DMS 273 (cell line): ENCODE results near the gene NFE2L1.

Experiments
- DNase-seq: peaks from one replicate; lab custom pipeline; 2025; ENCODE audit not compliant: unreplicated experiment; lab: John Stamatoyannopoulos, UW

Gene NFE2L1

DNA sequence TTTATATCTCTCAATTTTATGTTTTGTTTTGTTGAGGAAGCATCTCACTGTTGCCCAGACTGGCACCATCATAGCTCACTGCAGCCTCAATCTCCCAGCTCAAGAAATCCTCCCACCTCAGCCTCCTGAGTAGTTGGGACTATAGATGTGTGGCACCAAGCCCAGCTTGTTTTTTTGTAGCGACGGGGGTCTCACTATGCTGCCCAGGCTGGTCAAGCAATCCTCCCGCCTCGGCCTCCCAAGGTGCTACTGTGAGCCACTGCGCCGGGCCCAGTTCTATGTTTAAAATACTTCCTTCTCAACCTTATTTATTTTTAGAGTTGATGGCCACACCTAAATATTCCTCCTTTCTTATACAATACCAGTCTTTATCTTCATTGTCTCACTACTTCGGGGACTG lies 1.9 kb upstream of the NFE2L1 start:
- no peak for DNase-seq

DNA sequence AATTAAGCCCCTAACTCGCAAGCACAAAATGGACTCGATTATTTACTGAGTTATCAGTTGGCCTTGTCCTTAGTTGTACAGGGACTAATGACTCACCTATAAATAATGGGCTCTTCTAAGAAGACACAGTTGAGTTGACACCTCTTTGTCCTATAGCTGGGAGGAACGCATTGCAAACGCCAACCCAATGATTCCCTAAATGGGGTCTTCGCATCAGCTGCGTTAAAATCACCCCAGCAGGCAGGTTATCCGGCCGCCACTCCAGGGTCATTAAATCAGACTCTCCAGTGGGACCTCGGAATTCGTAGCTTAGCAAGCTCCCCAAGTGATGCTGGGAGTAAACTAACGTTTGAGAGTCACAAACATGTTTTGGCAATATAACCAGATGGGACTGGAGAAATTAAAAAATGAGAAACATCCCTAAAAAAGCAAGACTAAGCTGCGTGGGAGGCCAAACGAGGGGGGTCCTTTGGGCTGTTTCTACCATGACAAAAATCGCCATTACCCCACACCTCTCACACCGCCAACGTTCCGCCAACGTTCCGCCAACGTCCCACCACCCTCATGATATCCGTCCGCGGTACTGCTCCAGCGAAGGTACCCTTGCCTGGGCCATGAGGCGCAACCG lies 932 bp upstream of the NFE2L1 start:
- peak; percentile 47 for DNase-seq

DNA sequence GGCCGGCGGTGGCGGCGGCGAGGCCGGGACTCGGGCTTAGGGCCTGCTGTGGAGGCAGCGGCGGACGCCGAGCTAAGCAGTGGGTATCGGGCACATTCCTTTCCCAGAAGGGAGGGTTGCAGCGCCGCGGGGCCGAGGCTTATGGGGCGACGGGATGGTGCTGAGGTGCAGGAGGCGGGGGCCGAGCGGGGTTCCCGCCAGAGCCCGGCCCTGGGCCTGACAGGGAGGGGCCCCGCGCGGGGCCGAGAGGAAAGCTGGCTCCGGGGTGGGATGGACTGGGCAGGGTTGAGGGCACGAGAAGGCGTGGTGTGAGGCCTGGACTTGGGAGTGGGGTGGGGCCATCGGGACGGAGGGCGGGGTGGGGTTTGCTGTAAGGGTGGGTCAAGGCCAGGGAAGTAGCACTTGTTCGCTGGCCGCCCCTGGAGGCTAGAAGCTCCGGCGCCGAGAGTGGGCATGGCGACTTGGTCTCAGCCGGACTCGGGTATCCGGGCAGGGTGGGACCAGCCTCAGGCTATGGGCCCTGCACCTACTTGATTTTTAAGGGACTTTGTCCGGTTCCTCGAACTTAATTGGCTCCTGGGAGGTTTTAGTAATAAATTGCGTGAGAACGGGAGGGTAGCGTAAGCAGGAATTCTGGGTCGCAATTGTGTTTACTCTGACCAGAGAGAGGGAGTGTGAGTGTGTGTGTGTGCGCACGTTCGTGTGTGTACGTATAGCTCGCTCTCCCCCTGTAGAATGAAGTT lies 396 bp downstream of the NFE2L1 start:
- DNase-seq, result peak; percentile 90

DNA sequence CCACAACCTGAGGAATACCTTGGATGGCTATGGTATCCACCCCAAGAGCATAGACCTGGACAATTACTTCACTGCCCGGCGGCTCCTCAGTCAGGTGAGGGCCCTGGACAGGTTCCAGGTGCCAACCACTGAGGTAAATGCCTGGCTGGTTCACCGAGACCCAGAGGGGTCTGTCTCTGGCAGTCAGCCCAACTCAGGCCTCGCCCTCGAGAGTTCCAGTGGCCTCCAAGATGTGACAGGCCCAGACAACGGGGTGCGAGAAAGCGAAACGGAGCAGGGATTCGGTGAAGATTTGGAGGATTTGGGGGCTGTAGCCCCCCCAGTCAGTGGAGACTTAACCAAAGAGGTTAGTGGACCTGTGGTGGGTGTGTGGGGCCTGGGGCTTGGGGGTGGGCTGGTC lies 3.1 kb downstream of the NFE2L1 start:
- DNase-seq, result no peak

DNA sequence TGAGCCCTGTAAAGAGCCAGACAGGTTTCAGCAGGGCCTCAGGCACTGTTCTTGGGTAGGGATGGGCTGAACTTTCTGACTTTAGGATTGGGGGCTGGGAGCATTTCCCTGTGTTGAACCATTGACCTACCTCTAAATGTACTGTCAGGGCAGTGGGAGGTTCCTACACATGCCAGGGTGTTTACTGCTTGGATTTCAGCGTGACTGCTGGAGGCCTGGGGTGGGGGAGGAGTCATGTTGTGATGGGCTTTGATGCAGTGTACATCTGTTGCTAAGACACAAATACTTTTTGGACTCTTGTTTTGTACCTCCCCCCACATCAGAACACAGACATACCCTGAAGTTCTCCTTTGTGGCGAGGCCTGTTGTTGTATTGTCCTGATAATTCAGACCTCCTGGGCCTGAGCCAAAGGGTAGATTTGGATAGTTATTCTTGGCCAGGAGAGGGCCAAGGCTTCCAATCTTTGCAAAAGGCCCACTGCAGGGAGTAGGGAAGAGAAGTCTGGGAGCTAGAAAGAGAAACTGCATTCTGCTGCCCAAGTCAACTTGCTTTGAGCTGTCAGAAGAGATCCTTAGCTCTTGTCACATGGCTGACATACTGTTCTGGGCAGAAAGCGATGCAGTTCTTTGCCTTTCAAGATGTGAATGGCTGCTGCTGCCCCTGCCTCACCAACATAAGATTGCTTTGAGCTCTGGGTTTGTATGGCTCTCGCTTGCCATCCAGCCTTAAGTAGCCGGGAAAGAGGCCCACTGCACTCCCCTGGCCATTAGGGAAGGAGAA lies 3.7 kb downstream of the NFE2L1 start:
- DNase-seq, result peak; percentile 72

DNA sequence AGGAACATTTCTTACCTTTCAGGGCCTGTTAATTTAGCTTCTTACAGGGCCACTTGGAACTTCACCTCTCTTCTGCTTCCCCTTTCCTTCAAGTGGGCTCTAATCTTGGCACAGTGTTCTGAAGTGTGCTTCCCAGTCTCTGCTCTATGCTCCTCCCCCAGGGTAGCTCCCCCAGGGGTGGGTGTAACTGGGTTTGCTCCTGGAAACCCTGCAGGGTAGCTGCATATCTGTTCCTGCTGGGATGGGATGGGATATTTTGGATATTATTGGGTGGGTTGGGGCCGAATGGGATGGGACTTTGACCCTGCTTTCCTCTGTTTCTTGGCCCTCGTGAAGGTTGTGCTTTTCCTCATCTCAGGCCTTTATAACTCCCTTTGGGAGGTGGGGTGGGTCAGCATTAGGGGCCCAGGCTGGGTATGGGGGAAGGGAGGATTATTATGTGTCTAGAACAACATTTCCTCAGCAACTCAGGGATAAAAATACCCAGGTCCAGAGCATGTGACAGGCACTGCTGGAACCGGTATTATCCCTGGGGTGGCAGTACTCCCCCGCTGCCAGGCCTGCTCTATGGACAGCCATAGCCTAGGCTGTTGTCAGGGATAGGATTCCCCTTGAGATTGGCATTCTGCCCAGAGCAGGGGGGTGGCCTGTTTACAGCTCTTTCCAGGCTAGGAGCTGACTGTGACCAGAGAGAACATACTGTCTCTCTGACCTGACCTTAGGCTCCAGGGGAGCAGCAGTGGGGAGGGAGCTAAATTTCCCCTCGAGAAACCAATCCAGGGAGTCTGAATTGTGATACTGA lies 5.0 kb downstream of the NFE2L1 start:
- peak; percentile 87 for DNase-seq

DNA sequence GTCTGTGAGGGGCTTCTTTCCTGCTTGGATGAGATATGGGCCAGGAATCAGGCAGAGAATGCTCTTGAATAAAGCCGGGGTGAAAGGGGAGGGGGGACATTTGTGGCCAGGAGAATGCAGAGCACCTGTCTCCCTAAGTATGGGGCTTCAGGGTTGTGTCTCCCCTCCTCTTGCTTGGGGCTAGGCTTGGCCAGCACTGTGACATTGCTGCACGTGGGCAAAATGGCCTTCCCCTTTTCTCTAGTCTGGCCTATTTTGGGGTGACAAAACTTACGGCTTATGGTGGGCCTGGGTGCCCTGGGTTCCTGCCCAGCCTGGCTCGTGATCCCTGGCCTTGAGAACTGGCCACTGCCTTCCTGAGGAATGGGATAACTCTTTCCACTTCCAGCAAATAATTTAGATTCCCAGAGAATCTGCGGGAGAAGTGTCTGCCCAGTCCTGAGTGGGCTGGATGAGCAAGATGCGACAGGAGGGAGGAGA lies 5.6 kb downstream of the NFE2L1 start:
- no peak for DNase-seq

DNA sequence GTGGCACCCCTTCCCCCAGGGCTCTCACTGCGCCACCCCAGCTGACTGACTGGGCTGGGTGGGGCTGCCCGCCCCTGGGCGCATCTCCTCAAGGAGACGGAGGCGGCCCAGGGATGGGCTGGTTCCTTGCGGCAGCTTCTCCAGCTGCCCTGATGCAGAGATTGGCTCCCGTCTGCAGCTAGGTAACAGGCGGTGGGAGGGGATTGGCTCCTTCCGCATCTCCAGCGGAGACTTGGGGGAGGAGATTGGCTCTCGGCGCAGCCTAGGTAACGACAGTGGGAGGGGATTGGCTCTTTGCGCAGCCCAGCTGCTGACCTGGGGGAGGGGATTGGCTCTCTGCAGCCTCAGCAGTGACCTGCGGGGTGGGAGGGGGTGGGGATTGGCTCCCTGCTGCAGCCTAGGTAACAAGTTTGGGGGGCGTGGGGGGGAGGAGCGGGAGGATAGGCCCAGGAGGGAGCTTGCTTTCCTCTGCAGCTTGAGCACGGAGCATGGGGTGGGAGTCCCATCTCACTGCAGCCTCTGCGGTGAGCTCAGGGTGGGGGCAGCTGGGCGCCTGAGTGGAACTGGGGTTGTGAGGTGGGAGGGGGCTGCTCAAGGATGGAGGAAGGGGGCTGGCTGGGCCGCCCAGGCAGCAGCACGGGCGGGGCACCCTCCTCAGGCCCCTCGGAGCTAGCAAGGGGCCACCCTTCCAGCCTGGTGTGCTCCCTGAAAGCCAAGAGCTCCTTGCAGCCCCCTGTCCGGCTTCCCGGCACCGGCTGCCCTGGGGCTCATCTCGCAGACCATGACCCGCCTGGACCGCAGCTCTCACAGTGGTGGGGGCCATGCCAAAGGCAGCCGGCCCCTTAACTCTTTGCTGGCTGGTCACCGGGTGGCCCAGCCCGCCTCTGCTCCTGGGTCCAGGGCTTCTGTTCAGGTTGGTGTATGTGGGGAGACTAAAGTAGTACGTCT lies 6.4 kb downstream of the NFE2L1 start:
- DNase-seq, result peak; percentile 72

DNA sequence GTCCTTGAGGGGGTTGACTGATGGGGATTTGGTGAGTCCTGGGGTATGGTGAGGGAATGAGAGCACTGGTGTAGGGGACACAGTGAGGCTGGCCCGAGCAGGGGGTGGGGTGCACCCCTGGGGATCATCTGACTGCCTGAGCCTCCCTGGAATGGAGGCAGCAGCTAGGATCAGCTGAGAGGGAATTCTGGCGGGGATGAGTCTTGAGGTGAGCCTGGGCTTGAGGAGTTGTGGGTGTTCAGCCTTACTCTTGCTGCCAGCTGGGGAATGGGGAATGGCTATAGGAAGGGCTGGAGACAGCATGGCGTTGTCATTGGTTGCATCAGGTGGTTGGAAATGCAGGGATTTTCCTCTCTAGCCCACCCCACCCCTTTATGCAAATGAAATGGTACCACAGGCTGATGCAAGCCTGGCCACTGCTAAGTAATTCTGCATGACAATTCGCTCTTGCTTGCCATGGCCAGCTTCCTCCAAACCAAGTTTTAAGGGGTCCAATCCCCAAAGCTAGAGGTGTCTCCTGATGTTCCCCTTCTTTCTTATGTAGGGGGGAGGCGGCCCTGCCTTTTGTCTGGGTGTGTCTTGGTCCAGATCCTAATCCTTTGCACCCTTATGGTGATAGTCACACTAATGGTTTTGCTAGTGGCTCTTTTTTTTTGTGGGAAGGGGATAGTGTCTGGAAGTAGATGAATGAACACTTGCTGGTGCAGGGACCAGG lies 7.5 kb downstream of the NFE2L1 start:
- DNase-seq, result peak; percentile 58

DNA sequence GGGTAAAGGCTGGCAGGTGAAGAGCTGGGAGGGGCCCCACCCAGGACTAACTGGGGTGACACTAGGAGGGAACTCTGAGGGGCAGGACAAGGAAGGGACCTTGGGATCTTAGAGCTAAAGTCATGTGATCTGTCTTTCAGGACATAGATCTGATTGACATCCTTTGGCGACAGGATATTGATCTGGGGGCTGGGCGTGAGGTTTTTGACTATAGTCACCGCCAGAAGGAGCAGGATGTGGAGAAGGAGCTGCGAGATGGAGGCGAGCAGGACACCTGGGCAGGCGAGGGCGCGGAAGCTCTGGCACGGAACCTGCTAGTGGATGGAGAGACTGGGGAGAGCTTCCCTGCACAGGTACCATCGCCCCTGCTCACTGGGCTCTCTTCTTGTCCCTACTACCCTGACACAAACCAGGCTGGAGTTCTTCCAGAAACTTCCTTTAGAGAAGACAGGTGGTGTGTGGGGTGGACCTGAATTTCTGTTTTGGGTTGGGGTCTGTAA lies 8.1 kb downstream of the NFE2L1 start:
- no peak for DNase-seq

DNA sequence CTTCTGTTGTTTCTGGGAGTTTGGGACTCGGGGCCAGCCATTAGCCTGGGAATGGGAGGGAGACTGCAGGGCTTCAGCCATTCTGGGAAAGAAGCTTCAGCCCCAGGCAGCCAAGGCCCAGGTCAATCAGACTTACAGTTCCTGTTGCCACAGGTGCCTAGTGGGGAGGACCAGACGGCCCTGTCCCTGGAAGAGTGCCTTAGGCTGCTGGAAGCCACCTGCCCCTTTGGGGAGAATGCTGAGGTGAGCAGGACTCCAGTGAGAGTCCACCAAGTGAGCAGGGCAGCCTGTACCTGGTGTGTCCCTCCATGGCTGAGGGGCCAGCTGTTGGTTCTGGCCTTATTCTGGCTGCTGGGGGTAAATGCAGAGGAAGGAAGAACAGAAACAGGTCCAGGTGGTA lies 8.7 kb downstream of the NFE2L1 start:
- DNase-seq, result no peak

DNA sequence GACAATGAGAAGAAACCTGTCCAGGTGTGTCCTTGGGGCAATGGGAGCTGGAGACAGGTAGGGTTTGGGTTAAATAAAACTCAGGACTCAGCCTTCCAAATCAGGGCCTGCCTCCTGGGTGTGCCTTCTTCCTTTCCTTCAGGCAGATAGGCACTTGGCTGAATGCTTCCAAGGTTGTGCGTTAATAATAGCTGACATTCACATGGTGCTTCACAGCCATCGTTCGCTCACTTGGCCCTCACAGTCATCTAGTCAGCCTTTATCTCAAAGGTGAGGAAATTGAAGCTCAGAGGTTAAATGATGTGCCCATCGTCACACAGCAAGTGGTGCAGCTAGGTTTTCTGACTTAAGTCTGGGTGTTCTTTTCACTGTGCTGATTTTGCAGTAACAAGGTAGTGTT lies 9.5 kb downstream of the NFE2L1 start:
- DNase-seq, result no peak

DNA sequence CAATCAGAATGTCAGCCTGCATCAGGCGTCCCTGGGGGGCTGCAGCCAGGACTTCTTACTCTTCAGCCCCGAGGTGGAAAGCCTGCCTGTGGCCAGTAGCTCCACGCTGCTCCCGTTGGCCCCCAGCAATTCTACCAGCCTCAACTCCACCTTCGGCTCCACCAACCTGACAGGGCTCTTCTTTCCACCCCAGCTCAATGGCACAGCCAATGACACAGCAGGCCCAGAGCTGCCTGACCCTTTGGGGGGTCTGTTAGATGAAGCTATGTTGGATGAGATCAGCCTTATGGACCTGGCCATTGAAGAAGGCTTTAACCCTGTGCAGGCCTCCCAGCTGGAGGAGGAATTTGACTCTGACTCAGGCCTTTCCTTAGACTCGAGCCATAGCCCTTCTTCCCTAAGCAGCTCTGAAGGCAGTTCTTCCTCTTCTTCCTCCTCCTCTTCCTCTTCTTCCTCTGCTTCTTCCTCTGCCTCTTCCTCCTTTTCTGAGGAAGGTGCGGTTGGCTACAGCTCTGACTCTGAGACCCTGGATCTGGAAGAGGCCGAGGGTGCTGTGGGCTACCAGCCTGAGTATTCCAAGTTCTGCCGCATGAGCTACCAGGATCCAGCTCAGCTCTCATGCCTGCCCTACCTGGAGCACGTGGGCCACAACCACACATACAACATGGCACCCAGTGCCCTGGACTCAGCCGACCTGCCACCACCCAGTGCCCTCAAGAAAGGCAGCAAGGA lies 10.4 kb downstream of the NFE2L1 start:
- DNase-seq, result no peak

DNA sequence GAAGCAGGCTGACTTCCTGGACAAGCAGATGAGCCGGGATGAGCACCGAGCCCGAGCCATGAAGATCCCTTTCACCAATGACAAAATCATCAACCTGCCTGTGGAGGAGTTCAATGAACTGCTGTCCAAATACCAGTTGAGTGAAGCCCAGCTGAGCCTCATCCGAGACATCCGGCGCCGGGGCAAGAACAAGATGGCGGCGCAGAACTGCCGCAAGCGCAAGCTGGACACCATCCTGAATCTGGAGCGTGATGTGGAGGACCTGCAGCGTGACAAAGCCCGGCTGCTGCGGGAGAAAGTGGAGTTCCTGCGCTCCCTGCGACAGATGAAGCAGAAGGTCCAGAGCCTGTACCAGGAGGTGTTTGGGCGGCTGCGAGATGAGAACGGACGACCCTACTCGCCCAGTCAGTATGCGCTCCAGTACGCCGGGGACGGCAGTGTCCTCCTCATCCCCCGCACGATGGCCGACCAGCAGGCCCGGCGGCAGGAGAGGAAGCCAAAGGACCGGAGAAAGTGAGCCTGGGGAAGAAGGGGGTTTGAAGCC lies 11.0 kb downstream of the NFE2L1 start:
- no peak for DNase-seq

DNA sequence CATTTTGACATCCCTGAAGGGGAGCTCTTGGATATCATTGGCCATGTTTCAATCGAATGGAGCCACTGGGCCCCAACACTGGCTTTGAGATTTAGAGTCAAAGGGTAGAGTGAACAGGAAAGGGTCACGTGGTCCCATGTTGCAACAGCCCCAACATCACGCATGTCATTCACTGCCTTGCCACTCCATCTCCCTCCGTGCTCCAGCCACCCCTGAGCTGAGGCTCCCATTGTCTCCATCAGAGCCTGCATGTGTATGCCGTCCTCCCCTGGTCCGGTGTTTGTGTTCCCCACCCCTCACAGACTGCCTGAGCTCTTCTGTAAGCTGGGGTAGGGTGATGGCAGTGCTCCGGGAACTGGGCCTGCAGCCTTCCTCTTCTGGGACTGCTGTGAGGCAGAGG lies 12.1 kb downstream of the NFE2L1 start:
- no peak for DNase-seq

DNA sequence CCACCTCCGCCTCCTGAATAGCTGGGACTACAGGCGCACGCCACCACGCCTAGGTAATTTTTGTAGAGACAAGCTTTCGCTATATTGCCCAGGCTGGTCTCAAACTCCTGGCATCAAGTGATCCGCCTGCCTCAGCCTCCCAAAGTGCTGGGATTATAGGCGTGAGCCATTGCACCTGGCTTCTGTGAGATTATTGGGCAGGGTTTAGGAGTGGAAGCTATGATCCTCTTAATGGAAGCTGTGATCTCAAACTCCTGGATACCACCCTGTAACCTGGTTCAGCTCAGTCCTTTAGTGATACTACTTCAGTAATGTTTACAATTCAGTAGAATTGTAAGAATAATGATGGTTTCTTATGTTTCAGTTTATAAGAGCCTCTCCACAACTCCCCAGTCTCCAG lies 14.1 kb downstream of the NFE2L1 start:
- DNase-seq, result no peak

DNA sequence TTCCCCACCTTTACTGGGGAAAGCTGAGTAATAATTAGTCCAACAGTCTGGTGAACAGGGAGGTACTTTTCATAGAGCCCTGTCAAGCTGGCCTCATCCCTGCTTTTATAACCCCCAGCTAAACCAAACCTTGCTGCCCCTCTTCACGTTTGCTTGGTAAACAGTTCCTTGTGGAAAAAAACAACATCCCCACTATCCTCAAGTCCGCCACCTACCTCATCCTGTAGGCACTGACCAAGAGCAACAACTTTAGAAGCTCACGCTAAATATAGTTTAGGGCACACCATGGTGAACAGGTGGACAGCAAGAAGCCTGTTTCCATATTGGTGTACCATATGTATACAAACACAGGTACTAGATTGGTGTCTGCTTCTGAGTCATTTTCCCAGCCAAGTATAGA lies 16.5 kb downstream of the NFE2L1 start:
- DNase-seq, result no peak

DNA sequence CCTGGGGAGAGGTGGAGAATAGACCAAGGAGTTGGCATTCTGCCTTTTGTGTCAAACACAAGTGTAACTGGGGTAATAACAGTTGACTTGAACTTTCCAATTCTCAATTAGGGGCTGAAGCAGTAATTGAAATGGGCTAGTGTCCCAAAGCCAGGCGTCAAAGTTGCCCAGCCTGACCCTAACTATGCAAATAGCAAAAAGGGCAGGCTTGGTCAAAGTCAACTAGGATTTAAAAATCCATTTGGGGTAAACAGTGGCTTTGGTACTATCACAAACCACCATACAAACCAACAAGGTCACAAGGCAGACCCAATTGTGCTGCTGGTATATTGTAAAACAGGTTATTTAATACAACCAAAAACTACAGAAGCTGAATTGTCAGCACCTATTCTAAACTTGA lies 18.0 kb downstream of the NFE2L1 start:
- no peak for DNase-seq
